HG03103 (cell line): ENCODE measurements around the gene SEC14L5.

Experiments
- ATAC-seq: cut with Tn5 transposase; IDR thresholded peaks from one replicate; pipeline ENCODE4 v1.9.1; 2021; ENCODE audit warnings: low read depth; ENCODE audit not compliant: unreplicated experiment

SEC14L5 gene

DNA sequence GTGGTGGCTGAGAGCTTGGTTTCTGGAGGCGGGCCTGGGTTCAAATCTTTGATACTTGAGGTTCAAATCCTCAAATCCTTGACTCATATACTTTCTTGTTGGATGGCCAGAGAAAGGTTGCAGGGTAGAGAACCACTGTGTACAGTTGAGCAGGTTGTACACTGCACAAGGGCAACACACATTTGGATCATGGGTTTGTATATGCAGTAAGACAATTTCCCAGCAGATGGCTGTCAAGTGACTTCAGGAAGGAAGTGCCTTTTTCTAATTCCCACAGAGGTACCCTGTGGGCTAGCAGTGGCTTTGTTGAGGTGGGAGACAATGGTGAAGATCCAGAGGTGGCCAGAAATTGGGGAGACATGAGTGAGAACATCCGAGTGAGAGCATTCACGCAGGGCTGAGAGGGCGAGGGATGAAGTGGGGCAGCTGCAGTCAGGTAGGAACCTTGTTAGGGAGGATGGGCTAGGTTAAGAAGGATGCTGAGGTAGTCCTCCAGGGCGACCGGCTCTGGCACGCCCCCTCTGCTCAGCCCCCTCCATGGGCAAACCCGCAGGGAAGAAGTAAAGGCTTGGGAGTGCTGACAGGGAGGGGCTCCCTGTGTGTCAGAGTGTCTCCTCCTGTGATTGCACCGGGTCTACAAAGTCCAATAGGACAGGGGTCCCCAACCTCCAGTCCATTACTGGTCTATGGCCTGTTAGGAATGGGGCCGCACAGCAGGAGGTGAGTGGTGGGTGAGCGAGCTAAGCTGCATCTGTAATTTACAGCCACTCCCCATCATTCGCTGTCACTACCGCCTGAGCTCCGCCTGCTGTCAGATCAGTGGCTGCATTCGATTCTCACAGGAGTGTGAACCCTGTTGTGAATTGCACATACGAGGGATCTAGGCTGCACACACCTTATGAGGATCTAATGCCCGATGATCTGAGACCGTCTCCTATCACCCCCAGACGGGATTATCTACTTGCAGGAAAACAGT lies 104.9 kb downstream of the SEC14L5 start:
- ATAC-seq: no peak

GRCh38 chr16:5064915-5065314 lies 106.8 kb downstream of the SEC14L5 start:
- ATAC-seq: no peak

- ATAC-seq: no peak
Observed at GRCh38 chr16:5065326-5065725, 107.2 kb downstream of the SEC14L5 start.

DNA sequence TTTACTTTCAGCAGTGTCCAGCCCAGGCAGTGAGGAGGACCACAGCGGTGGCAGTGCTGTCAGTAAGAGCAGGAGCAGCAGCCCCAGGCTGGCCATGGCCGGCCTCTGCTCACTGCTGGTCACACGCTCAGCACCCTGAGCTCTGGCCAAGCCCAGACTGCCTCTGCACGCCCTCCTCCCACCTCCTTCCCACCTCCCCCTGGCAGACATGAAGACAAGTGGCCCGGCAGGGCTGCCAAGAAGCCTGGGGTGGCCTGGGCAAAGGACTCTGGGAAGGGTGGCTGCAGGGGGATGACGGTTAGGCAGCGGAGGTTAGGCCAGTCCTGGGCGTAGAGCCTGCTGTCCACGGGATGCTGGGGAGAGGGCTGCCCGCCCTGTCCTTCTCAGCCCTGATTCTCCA lies 107.7 kb downstream of the SEC14L5 start, which contains the start of gene C16orf89:
Gene C16orf89, minus strand, starts transcription at position 144 of the 400 bp plus-strand sequence. Its CDS starts 48 bp downstream, at position 96.
- ATAC-seq: no peak

DNA sequence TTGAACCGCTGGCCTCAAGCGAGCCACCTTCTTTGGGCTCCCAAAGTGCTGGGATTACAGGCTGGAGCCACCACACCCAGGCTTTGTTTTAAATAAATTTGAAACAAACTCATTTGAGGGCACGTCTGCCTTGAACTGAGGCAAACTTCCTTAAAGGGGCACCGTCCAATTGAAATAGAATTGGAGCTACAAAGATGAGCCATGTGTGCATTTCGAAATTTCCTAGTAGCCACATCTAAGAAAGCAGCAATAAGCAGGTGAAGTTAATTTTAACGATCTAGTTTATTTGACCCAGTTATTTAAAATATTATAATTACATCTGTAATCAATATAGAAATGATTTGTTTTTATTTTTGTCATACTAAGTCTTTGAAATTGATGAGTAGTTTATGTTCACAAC lies 108.4 kb downstream of the SEC14L5 start:
- no peak for ATAC-seq
